Measurements from ENCODE around the gene SERINC3. TPM values are rescaled to one million over a fixed set of nuclear protein-coding genes. Genes with fewer than 3 reads are reported as not detected.

The SERINC3 gene
- total RNA-seq, 3 donors from 2014 or later, result 103 to 128 (median 110) TPM

DNA sequence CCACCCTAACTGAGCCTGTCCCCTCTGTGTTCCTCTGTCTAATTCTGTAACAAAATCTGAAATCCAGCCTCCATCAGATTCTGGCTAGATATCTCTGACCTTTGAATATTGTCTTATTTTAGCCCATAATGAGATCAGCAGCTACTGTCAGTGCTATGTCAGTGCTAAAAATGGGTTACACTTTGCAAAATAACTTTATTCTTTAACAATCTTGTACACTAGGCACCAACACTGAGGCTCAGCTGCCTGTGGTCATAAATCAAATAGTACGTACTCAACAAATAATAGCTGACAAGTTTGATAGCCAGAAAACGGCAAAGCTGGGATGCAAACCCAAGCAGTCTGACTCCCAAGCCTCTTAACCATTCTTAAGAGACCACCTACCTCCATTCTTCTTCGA is 24.1 kb downstream of the SERINC3 start:
- H3K36me3 ChIP-seq (ENCODE audit: low read depth), result peaks cover 13% of the 10 kb centered on the region
- intact Hi-C loops (cut with DNase I, micrococcal nuclease), result no loop called here
- no peak for ATAC-seq

DNA sequence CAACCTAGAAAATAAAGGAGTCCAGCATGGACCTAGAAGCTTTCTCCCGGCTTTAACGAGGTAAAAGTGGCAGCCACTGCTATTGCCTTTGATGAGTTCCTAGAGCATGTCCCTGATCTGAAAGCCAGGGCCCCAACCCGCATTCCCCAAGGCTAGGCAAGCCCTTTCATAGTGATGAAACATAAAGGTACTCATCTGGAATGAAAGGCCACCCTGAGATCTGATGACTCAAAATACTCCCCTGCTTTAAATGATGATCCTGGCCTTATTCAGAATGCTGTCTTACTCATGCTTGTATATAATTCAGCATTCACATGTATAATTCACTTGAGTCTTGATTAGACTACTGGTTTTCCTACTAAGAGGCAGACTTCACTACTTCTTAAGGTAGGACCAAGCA is 24.9 kb downstream of the SERINC3 start:
- no peak for DNase-seq
- peaks cover 13% of the 10 kb centered on the region for H3K36me3 ChIP-seq (ENCODE audit: low read depth)
- H3K9me3 ChIP-seq, result no peaks in the 10 kb centered on the region
- no peaks in the 10 kb centered on the region for H3K4me1 ChIP-seq (ENCODE audit: low read depth)
- intact Hi-C loops (cut with DNase I, micrococcal nuclease), result no loop called here
- H3K4me3 ChIP-seq, result no peak overlapping the region
- no peak for ATAC-seq
- TF ChIP-seq, protein P1, sequence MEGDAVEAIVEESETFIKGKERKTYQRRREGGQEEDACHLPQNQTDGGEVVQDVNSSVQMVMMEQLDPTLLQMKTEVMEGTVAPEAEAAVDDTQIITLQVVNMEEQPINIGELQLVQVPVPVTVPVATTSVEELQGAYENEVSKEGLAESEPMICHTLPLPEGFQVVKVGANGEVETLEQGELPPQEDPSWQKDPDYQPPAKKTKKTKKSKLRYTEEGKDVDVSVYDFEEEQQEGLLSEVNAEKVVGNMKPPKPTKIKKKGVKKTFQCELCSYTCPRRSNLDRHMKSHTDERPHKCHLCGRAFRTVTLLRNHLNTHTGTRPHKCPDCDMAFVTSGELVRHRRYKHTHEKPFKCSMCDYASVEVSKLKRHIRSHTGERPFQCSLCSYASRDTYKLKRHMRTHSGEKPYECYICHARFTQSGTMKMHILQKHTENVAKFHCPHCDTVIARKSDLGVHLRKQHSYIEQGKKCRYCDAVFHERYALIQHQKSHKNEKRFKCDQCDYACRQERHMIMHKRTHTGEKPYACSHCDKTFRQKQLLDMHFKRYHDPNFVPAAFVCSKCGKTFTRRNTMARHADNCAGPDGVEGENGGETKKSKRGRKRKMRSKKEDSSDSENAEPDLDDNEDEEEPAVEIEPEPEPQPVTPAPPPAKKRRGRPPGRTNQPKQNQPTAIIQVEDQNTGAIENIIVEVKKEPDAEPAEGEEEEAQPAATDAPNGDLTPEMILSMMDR (IDR thresholded peaks at IDR 0.05), result no peak

More for the DNA sequence above, 24.1 kb downstream of the SERINC3 start:
- Histone ChIP-seq H3K9me3 (no peaks in the 10 kb centered on the region), H3K4me1 (ENCODE audit: low read depth) (no peaks in the 10 kb centered on the region), H3K4me3 (no peak overlapping the region)
- TF ChIP-seq, protein P1 (IDR thresholded peaks at IDR 0.05), result no peak
- DNase-seq, result no peak

DNA sequence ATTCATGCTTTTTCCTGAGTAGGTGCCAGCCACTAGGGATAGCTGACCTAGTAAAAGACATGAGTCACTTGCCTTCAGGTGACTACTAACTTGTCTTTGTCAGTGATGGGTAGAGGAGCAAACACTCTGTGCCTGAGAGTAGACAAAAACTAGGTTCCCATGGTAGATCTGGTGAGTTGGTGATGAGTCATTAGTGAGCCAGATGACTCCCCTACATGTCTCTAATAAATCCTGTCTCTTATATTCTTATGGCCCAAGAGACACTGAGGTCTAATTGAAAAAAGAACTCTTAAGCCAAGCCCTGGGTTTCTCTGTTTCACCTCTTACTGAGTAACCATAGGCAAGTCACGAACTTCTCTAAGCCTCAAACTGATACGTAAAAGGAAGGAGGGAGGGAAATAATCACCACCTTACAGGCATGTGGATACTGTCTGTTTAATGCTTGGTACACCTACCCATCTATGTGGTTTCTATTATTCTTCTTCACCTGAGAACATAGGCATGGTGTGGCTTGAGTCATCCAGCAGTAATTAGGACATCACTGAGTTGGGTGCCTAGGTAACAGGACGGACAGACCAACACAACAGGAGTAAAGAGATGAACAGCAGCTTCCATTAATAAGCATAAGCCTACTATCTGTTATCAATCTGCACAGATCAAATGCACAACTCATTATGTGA is 25.9 kb downstream of the SERINC3 start:
- H3K4me1 ChIP-seq (ENCODE audit: low read depth), result no peaks in the 10 kb centered on the region
- ATAC-seq, result peak; percentile 35
- H3K9me3 ChIP-seq, result no peaks in the 10 kb centered on the region
- DNase-seq, result no peak
- peaks cover 11% of the 10 kb centered on the region for H3K36me3 ChIP-seq (ENCODE audit: low read depth)
- intact Hi-C loops (cut with DNase I, micrococcal nuclease), result no loop called here
- TF ChIP-seq, protein P1 (IDR thresholded peaks at IDR 0.05), result no peak
- no peak overlapping the region for H3K4me3 ChIP-seq

DNA sequence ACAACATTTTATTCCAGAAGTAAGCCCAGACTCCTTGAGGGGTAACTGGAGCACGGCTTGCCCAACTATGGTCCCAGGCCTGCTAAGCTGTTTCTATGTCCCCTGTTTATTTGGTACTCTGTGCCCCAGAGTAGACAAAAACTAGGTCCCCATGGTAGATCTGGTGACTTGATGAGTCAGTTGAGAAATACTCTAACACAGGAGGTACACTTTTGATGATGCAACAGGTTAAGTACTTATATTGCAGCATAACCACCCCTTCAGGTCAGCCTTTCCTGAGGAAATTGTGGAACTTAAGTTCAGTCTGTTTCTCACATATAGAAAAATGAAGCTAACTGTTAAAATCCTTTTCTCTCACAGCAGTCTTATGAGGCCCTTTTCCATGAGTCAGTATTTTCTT is 26.6 kb downstream of the SERINC3 start:
- Histone ChIP-seq H3K36me3 (ENCODE audit: low read depth) (peaks cover 4% of the 10 kb centered on the region), H3K9me3 (no peaks in the 10 kb centered on the region), H3K4me1 (ENCODE audit: low read depth) (no peaks in the 10 kb centered on the region), H3K4me3 (no peak overlapping the region)
- TF ChIP-seq, protein P1 (IDR thresholded peaks at IDR 0.05), result no peak
- DNase-seq (no peak), ATAC-seq (peak; percentile 35)
- intact Hi-C loops (cut with DNase I, micrococcal nuclease), result no loop called here

DNA sequence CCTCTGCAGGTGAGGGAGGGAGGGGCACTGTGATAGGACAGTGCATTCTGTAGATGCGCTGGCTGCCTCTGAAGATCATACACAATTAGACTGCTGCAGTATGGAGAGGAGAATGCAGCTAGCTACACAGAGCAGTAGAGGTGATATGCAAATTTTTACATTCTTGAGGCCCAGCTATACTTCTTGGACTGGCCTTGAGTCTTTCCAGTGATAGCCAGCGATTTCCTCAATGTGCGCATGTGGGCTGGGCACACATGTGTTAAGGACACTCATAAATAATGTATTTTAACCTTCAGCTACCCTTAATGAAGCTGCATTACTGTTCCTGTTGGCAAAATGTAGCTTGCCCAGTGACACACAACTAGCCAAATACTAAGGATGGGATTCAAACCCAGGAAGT is 27.2 kb downstream of the SERINC3 start:
- Histone ChIP-seq H3K4me1 (ENCODE audit: low read depth) (no peaks in the 10 kb centered on the region), H3K4me3 (no peak overlapping the region), H3K36me3 (ENCODE audit: low read depth) (peaks cover 3% of the 10 kb centered on the region), H3K9me3 (no peaks in the 10 kb centered on the region)
- DNase-seq (no peak), ATAC-seq (no peak)
- TF ChIP-seq, protein P1 (IDR thresholded peaks at IDR 0.05), result no peak
- intact Hi-C loops (cut with DNase I, micrococcal nuclease), result no loop called here

Data from mucosa of descending colon (tissue), 3 donors.